ENCODE data around the gene RNF151. TPM values are rescaled to one million over a fixed set of nuclear protein-coding genes. Genes with fewer than 3 reads are reported as not detected.

Gene RNF151
- total RNA-seq, 2 experiments from 2014 or later = not detected

DNA sequence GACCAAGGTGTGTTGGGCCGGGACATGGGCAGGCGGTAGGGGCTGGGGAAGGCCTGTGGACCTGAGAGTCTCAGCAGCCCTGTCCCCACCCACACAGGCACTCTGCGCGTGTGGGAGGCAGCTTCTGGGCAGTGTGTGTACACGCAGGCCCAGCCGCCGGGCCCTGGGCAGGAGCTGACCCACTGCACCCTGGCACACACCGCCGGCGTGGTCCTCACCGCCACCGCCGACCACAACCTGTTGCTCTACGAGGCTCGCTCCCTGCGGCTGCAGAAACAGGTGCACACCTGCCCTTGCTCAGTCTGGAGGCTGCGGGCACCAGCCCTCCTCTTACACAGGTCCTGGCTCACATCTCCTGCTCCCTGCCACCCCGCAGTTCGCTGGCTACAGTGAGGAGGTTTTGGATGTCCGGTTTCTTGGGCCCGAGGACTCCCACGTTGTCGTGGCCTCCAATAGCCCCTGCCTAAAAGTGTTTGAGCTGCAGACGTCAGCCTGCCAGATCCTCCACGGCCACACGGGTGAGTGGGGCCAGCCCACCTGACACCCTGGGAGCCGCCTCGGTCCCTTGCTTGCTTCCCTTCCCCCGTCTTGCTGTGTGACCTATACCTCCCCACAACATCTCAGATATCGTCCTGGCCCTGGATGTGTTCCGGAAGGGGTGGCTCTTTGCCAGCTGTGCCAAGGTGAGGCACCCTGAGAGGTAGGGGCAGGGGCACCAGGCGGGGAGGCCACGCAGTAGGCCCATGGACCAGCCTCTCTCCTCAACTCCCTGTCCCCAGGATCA, 9.0 kb downstream of the RNF151 start:
- Histone ChIP-seq H3K79me2 (ENCODE audit: insufficient read depth, low read depth, low read length) (peaks cover 28% of the 10 kb centered on the region), H3K9me2 (ENCODE audit: insufficient read depth, low read length) (no peaks in the 10 kb centered on the region), H2AFZ (ENCODE audit: low read length) (no peak overlapping the region), H3K4me3 (ENCODE audit: low read depth, low read length, poor library complexity, severe bottlenecking) (no peak overlapping the region), H3K4me1 (ENCODE audit: insufficient read depth, low read length, poor library complexity, severe bottlenecking) (peaks cover 12% of the 10 kb centered on the region), H3K27ac (ENCODE audit: low read depth, low read length, poor library complexity, severe bottlenecking) (no peak overlapping the region), H3K9me3 (ENCODE audit: low read length) (no peaks in the 10 kb centered on the region), H3K36me3 (ENCODE audit: insufficient read depth, low read length) (peaks cover 54% of the 10 kb centered on the region), H3K4me2 (ENCODE audit: low read length) (no peak overlapping the region), H4K20me1 (ENCODE audit: insufficient read depth, low read length) (no peaks in the 10 kb centered on the region)
- TF ChIP-seq, protein P1, sequence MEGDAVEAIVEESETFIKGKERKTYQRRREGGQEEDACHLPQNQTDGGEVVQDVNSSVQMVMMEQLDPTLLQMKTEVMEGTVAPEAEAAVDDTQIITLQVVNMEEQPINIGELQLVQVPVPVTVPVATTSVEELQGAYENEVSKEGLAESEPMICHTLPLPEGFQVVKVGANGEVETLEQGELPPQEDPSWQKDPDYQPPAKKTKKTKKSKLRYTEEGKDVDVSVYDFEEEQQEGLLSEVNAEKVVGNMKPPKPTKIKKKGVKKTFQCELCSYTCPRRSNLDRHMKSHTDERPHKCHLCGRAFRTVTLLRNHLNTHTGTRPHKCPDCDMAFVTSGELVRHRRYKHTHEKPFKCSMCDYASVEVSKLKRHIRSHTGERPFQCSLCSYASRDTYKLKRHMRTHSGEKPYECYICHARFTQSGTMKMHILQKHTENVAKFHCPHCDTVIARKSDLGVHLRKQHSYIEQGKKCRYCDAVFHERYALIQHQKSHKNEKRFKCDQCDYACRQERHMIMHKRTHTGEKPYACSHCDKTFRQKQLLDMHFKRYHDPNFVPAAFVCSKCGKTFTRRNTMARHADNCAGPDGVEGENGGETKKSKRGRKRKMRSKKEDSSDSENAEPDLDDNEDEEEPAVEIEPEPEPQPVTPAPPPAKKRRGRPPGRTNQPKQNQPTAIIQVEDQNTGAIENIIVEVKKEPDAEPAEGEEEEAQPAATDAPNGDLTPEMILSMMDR (conservative IDR thresholded peaks at IDR 0.05; ENCODE audit: low read length) = no peak
- no peak for TF ChIP-seq EZH2phosphoT487 (IDR thresholded peaks at IDR 0.05; ENCODE audit: borderline replicate concordance, low read depth, low read length)
- DNase-seq (ENCODE audit: low spot score) = no peak
- POLR2A ChIA-PET = no interaction called here
- intact Hi-C loops (cut with micrococcal nuclease; ENCODE audit: unreplicated experiment) = no loop called here
- BruUV-seq (replicated peaks) = no TSS peak
- CTCF ChIA-PET (ENCODE audit: unreplicated experiment) = no interaction called here

DNA sequence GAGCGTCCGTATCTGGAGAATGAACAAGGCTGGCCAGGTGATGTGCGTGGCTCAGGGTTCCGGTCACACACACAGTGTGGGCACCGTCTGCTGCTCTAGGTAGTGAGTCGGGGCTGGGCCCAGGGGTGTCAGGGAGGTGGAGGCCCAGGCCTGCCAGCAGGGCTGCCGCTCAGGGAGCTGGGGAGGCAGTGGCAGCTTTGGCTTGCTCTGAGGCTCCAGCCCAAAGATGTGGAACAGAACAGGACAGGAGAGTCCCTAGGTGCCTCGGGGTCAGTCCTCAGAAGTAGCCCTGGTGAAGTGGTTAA, 9.5 kb downstream of the RNF151 start:
- ChIA-PET CTCF (ENCODE audit: unreplicated experiment) (no interaction called here), POLR2A (no interaction called here)
- H2AFZ ChIP-seq (ENCODE audit: low read length) = no peak overlapping the region
- intact Hi-C loops (cut with micrococcal nuclease; ENCODE audit: unreplicated experiment) = no loop called here
- no peak for DNase-seq (ENCODE audit: low spot score)
- no peak overlapping the region for H3K27ac ChIP-seq (ENCODE audit: low read depth, low read length, poor library complexity, severe bottlenecking)
- no peak for TF ChIP-seq EZH2phosphoT487 (IDR thresholded peaks at IDR 0.05; ENCODE audit: borderline replicate concordance, low read depth, low read length)
- TF ChIP-seq, protein P1 (conservative IDR thresholded peaks at IDR 0.05; ENCODE audit: low read length) = no peak
- no peak overlapping the region for H3K4me3 ChIP-seq (ENCODE audit: low read depth, low read length, poor library complexity, severe bottlenecking)
- H3K9me2 ChIP-seq (ENCODE audit: insufficient read depth, low read length) = no peaks in the 10 kb centered on the region
- H3K9me3 ChIP-seq (ENCODE audit: low read length) = no peaks in the 10 kb centered on the region
- H3K36me3 ChIP-seq (ENCODE audit: insufficient read depth, low read length) = peaks cover 54% of the 10 kb centered on the region
- no TSS peak for BruUV-seq (replicated peaks)
- H3K4me2 ChIP-seq (ENCODE audit: low read length) = no peak overlapping the region
- H3K4me1 ChIP-seq (ENCODE audit: insufficient read depth, low read length, poor library complexity, severe bottlenecking) = peaks cover 8% of the 10 kb centered on the region
- peaks cover 24% of the 10 kb centered on the region for H3K79me2 ChIP-seq (ENCODE audit: insufficient read depth, low read depth, low read length)
- no peaks in the 10 kb centered on the region for H4K20me1 ChIP-seq (ENCODE audit: insufficient read depth, low read length)

Data from OCI-LY7 (cell line).